Activated gamma-delta T cell (primary cell): ENCODE results near the gene TASOR.

Experiments
- DNase-seq: peaks from one replicate; lab custom pipeline; 2025; lab: John Stamatoyannopoulos, UW

The TASOR gene

DNA sequence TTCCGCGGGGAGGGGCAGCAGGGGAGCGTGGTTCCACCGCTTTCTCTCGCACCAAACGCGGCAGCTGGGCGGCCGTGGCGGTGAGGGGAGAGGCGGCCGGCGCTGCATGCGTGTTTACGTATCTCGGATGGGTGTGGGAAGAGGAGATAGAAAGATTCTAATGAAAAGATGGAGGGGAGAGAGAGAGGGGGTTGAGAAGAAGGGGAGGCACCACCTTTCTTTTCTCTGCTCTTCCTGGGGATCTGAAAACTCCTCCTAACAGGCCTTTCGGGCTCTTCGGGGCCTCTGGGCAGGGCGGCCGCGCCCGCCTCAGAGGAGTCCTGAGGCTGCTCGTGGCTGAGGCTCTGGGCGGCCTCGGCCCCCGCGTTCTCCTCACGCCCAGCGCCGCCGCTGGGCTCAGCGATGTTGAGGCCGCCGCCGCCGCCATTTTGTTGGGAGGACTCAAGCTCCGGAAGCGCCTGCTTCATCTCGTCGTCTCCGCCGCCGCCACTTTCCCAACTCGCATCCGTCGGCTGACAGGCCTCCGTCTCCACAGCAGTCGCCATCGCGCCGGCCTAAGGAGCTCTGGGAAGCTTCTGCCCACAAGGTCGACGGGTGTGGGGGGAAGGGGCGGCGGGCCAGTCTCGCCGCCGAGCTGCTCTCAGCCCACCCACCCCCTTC, 473 bp downstream of the TASOR start:
- peak; percentile 59 for DNase-seq

- DNase-seq = no peak
Observed at GRCh38 chr3:56681984-56682461, 1.0 kb downstream of the TASOR start.

DNA sequence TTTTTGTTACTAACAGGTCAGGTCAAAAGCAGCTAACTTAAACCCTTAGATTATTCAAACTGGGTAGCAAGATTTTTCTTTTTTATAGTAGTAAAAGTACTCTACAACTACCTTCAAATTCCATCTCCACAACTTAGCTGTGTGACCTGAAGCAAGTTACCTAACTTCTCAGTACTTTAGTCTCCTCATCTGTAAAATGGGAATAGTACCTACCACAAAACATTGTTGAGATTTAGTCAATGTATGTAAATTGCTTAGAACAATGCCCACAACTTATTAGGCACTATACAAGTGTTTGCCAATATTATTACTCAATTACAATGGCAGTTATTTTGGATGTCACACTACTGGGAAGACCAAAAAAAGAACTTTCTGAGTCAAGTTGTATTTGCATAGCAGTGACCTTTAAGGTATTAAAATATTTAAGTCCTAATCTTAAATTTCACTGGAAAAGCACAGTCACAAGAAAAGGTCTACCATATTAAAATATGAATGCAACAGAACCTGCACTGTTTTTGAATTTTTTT, 2.9 kb downstream of the TASOR start:
- DNase-seq = no peak

DNA sequence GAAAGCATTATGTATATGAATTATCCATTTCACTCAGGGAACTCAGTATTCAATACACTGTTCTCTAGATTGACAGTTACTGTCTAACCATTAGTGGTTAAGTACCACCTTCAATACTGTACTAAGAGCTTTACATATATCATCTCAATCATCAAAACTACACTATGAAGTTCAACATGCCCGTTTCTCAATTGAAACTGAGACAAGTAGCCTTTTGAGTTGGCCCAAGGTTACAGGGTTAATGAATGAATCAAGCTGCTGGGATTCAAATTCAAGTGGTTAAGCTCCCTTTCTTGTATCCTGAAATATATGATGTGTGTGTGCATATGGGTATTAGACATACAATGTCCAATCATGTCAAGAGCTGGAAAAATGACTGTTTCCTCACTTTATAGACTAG, 5.8 kb downstream of the TASOR start:
- DNase-seq = no peak

- DNase-seq = no peak
Observed at GRCh38 chr3:56673781-56674457, 9.1 kb downstream of the TASOR start.

- no peak for DNase-seq
Observed at GRCh38 chr3:56667973-56668579, 15.0 kb downstream of the TASOR start.

DNA sequence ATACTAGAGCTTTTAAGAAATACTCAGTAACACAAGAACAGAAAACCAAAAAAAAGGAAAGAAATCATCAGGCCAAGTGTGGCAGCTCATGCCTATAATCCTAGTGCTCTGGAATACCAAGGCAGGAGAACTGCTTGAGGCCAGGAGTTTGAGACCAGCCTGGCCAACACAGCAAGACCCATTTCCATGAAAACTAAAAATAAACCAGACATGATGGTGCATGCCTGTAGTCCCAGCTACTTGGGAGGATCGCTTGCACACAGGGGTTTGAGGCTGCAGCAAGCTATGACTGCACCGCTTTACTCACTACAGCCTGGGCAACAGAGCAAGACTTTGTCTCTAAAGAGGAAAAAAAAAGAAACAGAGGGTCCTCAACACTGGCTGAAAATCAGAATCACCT, 18.2 kb downstream of the TASOR start:
- no peak for DNase-seq

GRCh38 chr3:56655709-56656108, 27.4 kb downstream of the TASOR start:
- no peak for DNase-seq

DNA sequence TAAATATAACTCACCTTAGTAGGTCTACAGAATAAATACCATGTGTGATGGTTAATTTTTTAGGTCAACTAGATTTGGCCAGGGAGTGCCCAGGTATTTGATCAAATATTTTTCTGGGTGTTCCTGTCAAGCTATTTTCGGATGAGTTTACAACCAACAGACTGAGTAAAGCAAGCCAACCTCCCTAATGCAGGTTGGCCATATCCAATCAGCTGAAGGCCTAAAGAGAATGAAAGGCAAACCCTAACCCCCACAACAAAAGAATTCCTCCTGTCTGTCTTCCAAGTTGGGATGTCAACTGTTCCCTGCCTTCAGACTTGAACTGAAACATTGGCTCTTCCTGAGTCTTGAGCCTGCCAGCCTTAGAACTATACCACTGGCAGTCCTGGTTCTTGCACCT, 28.6 kb downstream of the TASOR start:
- DNase-seq = no peak

DNA sequence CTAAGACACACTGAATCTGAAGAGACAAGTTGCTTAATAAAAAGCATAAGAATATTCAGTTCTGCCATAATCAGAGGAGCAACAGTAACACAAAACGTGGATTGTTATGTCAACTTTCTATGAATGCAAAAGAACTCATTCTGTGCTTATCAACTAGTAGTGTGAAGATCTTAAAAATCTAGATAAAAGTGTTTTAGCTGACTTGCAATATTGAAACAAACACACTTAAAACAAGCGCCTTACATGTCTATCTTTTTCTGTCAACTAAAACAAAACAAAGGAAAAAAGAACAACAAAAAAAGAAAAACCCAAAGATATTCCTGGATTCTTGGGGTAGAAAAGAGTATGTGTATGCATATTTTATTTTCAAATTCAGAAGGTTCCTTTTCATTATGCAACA, 37.7 kb downstream of the TASOR start:
- DNase-seq = no peak

DNA sequence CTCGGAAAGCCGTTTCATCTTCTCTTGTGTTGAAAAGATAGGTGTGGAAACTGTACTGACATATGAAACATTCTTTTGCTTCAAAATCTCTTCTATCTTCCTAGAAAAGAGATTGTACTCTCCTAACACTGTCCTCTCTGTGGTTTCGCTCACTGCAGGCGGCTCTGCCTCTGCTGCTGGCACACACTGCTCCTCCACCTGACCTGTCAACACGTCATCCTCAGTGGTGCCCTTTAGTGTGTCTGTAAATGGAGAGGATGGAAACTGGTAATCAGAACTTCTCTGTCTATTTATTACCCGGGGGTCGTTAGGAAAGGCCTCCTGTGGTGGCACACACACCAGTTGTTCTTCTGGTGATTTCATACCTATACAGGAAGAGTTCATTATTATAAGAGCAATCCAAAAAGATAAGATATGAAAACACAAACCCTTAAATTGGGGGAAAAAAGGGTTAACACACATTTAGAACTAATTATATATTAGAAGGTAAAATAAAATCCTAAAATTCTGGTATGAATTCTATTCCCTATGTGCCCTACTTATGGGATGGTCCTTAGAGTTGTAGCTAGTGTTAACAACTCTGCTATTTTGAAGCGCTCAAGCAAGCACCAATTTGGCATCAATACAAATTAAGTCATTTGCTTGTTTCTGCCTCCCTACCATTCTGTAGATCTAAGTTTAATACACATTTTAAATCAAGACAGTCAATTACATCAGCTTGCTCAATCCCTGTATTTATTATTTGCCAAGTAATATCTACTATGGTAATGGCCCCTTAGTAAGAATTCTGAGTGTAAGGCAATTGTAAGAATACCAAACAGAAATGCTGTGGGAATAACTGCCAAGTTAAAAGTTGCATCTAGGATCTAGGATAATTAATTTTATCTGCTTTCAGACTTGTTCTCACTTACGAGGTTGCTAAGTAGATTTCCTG, 49.2 kb downstream of the TASOR start:
- DNase-seq = no peak
